DMS 273 treated with DMSO at 0.1 percent for 48 hours (cell line): ENCODE results near the gene CEP128.
"Not testable (repeated sequence)": the region's sequence is repeated elsewhere in the genome, so short reads cannot be mapped to it uniquely, and the experiment has no call there.

Source experiments
- DNase-seq: peaks from one replicate; lab custom pipeline; 2025; lab: John Stamatoyannopoulos, UW

The CEP128 gene

GRCh38 chr14:80953211-80953610, 11.7 kb upstream of the CEP128 start:
- DNase-seq, result not testable (repeated sequence)

GRCh38 chr14:80951491-80951890, 10.0 kb upstream of the CEP128 start:
- no peak for DNase-seq

- DNase-seq, result no peak
These were observed 6.8 kb upstream of the CEP128 start for GRCh38 chr14:80948291-80948690.

- DNase-seq, result no peak
These were observed 5.3 kb upstream of the CEP128 start for GRCh38 chr14:80946797-80947196.

- DNase-seq, result no peak
These were observed 4.6 kb upstream of the CEP128 start for GRCh38 chr14:80946187-80946586.

- DNase-seq, result no peak
These were observed 3.5 kb upstream of the CEP128 start for GRCh38 chr14:80944861-80945617.

DNA sequence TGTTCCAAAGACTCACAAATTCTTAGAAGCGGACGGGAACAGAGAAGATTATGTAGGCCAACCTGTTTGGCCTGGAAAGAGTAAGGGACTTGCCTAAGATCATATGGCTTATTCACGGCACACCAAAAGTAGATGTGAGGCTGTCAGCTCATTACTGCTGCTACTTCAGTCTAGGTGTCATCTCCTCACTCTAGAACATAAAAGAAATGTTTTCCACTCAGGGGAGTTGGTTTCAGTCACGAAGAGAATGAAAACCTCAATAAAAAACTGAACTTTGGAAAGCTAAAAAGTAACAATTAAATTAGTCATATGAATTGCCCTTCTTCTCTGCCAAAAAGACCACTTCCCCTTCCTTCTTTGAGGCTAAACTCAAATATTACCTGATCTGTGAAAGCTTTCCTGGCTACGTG, 658 bp upstream of the CEP128 start:
- no peak for DNase-seq

DNA sequence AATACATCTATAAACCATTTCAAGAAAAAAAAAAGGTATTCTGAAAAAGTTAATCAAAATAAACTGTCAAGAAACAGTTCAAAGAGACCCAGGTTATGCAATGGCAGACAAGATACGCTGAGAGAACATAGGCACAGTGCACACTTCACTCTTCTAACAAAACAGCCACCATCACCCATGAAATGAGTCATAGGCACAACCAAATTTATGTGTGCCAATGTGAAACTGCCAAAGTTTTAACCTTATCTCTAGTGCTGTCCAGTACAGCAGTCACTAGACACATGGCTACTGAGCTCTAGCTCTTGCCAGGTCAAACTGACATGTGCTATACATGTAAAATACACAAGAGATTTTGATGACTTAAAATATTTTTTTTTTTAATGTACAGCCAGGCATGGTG, 1.4 kb downstream of the CEP128 start:
- no peak for DNase-seq

GRCh38 chr14:80933686-80934085, 7.9 kb downstream of the CEP128 start:
- no peak for DNase-seq

DNA sequence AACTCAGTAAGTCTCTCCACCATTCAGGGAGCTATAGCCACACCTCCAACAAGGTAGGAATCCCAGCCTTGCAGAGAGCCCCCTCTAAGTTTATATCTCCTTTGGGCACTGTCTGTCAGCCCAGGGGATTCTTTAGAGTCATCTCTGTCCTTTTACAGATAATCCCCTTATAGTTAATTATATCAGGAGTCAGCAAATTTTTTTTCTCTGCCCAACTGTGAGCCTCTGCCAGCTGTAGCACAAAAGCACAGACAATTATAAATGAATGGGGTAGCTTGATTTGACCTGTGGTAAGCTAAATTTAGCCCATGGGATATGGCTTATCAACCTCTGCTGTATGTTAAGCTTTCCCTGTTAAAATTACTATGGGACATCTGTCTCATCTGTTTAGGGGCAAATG, 8.3 kb downstream of the CEP128 start:
- DNase-seq, result no peak

GRCh38 chr14:80930836-80931389, 10.6 kb downstream of the CEP128 start:
- DNase-seq, result no peak

- no peak for DNase-seq
These were observed 11.4 kb downstream of the CEP128 start for GRCh38 chr14:80930095-80930494.

GRCh38 chr14:80927083-80927989, 14.2 kb downstream of the CEP128 start:
- no peak for DNase-seq

DNA sequence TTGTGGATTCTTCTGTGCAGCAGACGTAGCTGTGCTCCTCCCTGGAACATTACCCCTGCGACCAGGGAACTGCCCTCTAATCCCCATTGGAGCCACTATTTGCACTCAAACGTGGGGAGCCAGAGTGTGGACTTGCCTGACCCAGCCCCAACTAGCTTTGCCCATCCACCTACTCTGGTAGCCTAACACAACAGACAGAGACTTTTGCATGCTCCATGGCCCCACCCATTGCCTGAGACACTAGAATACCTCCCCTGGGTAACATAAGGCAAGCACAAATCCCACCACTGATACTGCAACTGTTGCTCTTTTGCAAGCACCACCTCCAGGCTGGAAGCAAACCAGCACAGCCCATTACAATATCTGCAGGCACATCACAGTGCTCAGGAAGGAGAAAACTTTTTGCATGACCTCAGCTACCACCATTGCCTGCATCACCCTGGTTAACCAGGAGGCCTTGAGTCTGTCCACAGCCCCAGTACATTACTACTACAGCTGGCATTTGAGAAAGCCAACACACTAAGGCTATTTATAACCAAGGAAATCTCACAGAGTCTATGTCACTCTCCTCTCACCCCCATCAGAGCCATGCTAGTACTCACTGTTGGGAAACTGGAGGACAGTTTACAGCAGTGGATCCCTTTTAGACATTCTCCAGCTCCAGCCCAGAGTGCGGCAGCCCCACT, 15.0 kb downstream of the CEP128 start:
- DNase-seq, result no peak

DNA sequence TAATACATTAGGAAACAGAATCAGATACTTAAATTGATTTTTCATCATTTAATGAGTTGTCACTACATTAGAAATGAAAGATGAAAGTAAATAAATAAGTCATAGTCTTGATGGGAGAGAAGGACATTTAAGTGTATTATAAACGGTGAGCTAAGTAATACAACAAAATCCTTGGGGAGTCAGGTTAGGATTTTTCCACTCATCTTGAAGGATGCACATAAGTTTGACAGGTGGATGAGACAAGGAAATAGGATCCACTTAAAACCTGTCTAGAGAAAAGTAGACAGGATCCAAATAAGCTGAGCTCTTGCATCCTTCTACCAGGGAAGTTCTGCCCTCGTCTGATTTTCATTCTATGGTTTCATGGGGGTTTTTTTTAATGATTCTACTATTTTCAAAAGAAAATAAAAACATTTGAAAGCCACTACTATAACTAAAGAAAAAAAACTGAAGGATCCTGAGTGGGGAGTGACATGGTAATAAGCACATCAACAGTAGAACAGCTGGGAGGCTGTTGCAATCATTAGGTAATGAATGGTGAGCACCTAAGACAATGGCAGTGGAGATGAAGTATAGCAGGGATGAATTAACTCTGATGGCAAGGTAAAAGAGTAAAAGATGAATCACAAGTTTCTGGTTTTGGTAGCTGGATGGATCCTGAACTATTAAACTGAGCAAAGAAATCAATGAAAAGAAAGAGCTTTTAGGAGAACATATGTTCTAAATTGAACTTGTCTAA, 17.0 kb downstream of the CEP128 start:
- no peak for DNase-seq

GRCh38 chr14:80923368-80923767, 18.2 kb downstream of the CEP128 start:
- no peak for DNase-seq

DNA sequence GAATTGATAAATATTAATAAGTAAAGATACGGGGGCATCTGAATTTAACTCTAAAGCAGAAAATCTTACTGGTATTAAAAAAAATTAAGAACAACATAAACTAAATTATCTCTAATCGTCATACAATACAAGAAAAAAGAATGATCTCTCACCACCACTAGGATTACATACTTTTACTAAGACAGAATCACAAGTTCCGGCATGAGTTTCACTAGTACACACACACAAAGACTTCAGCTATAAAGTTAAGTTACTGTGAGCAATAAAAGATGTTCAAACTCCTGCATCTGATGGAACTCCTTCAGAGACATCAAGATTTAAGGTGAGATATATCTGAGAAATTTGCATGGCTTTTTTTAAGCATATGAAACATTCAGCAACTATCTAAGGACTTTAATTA, 21.9 kb downstream of the CEP128 start:
- no peak for DNase-seq

GRCh38 chr14:80912013-80912412, 29.5 kb downstream of the CEP128 start:
- DNase-seq, result not testable (repeated sequence)

- no peak for DNase-seq
These were observed 34.6 kb downstream of the CEP128 start for GRCh38 chr14:80906946-80907345.

- DNase-seq, result no peak
These were observed 35.2 kb downstream of the CEP128 start for GRCh38 chr14:80906336-80906735.

DNA sequence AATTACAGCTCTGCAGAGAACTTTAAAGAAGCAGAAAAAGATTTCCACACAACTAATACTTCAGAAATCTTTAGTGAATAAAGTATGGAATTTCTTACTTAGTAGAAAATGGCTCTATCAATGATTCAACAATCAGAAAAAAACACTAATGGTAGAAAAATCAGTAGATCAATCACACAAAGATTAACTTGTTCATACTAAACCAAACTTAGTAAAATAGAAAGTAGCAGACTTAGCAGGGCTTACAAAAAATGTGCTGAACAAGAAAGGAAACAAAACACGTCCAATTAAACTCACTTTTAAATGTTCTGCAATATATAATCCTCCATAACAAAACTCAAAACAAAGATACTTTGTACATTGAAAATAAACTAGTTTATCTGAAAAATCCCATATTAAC, 38.9 kb downstream of the CEP128 start:
- no peak for DNase-seq

- DNase-seq, result no peak
These were observed 39.7 kb downstream of the CEP128 start for GRCh38 chr14:80901822-80902221.
